ENCODE data around the gene ATAD3B. TPM values are rescaled to one million over a fixed set of nuclear protein-coding genes. Genes with fewer than 3 reads are reported as not detected.
"Not testable (repeated sequence)": the region's sequence is repeated elsewhere in the genome, so short reads cannot be mapped to it uniquely, and the experiment has no call there.

ATAD3B gene
- total RNA-seq, 1 experiment from 2014 or later, result 13.9 TPM

DNA sequence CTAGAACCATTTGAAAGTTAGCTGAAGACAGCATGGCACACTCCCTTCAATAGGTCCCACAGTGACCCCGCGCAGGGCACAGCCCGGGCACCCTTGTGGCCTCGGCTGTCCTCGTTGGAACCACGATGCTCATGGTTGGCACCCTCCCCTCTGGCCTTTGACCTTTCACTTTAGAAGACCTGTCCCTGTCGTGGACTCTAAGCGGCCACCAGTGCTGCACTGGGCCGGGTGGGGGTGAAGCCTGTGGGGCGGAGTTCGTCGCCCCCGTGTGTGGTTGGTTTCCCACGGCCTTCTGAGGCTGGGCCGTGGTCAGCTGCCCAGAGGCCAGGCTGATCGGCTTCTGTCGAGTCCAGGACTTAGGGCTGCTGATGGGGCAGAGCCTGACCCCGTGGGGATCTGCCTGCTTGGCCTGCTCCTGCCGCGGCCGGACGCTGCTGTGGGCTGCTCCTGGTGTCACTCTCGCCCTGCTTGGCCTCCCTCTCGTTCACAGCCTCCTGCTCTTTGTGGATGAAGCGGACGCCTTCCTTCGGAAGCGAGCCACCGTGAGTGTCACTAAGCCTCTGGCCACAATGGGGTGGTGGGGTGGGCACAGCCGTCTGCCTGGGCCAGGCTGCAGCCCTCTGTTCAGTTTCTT is 53.3 kb downstream of the ATAD3B start:
- H2AFZ ChIP-seq (ENCODE audit: low read length); H3K4me2 ChIP-seq (ENCODE audit: low read depth, low read length, poor library complexity, severe bottlenecking); H3K79me2 ChIP-seq (ENCODE audit: low read length); H3K4me1 ChIP-seq (ENCODE audit: low read length); H4K20me1 ChIP-seq (ENCODE audit: insufficient read depth, low read depth, low read length); H3K9me3 ChIP-seq (ENCODE audit: low read length); H3K36me3 ChIP-seq (ENCODE audit: insufficient read depth, low read length); H3K27me3 ChIP-seq (ENCODE audit: low read length); H3K27ac ChIP-seq (ENCODE audit: low read length); H3K9ac ChIP-seq (ENCODE audit: low read length); H3K4me3 ChIP-seq (ENCODE audit: low read length); DNase-seq; H3K9me2 ChIP-seq (replicated peaks; ENCODE audit: insufficient read depth, low read length): not testable (repeated sequence)

DNA sequence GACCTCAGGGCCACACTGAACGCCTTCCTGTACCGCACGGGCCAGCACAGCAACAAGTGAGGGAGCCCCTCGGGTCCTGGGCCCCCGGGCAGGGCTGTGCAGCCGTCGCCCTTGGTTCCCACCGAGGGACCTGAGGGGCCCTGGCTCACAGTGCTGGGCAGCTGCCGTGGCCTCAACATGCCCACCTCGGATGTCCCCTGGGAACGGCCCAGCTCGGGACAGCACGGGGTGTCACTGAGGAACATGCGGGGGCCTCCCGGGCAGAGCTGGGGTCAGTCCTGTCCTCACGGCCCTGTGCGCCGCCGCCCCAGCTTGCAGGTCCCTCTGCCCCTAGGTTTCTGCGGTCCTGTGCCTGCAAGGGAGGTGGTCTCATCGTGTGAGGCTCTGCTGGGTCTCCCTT is 54.9 kb downstream of the ATAD3B start:
- not testable (repeated sequence) for H3K4me2 ChIP-seq (ENCODE audit: low read depth, low read length, poor library complexity, severe bottlenecking); H3K9me3 ChIP-seq (ENCODE audit: low read length); H4K20me1 ChIP-seq (ENCODE audit: insufficient read depth, low read depth, low read length); DNase-seq; H3K27me3 ChIP-seq (ENCODE audit: low read length); H3K4me1 ChIP-seq (ENCODE audit: low read length); H3K4me3 ChIP-seq (ENCODE audit: low read length); H3K9me2 ChIP-seq (replicated peaks; ENCODE audit: insufficient read depth, low read length); H3K9ac ChIP-seq (ENCODE audit: low read length); H2AFZ ChIP-seq (ENCODE audit: low read length); H3K27ac ChIP-seq (ENCODE audit: low read length); H3K79me2 ChIP-seq (ENCODE audit: low read length)
- peaks cover 18% of the 10 kb centered on the region for H3K36me3 ChIP-seq (ENCODE audit: insufficient read depth, low read length)

DNA sequence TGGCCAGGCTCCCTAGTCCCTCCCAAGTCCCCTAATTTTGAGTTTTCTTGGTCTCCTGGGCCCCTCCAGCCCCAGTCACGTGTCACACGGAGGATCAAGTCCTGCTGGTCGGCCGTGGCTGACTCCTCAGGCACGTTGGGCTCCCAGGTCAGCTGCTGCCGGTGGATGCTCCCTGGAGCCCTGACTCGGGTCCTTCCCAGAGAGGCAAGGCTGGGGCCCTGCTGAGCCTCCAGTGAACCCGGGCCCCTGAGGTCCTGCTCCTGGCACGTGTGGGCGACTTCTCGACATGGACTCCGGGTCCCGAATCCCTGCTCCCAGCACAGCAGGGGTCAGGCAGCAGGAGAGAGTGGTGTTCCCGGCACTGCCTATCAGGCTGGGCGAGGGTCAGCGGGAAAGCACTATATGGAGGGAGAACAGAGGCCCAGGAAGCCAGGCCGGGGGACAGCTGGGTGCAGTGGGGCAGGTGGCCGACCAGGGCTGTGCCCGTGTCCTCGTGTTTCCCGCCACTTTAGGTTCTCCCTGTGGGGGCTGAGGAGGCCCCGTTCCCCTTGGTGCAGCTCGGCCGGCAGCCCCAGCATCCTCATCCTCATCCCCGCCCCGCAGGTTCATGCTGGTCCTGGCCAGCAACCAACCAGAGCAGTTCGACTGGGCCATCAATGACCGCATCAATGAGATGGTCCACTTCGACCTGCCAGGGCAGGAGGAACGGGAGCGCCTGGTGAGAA is 55.7 kb downstream of the ATAD3B start:
- Histone ChIP-seq H4K20me1 (ENCODE audit: insufficient read depth, low read depth, low read length) (no peaks in the 10 kb centered on the region), H3K4me2 (ENCODE audit: low read depth, low read length, poor library complexity, severe bottlenecking) (no peak overlapping the region), H3K4me3 (ENCODE audit: low read length) (no peak overlapping the region), H3K9me3 (ENCODE audit: low read length) (no peaks in the 10 kb centered on the region; the same call in 1 of the 2 replicates), H2AFZ (ENCODE audit: low read length) (no peak overlapping the region), H3K9ac (ENCODE audit: low read length) (no peak overlapping the region), H3K4me1 (ENCODE audit: low read length) (no peaks in the 10 kb centered on the region), H3K36me3 (ENCODE audit: insufficient read depth, low read length) (peaks cover 21% of the 10 kb centered on the region), H3K27ac (ENCODE audit: low read length) (no peak overlapping the region), H3K9me2 (replicated peaks; ENCODE audit: insufficient read depth, low read length) (no peaks in the 10 kb centered on the region), H3K79me2 (ENCODE audit: low read length) (peaks cover 2% of the 10 kb centered on the region; the same call in 1 of the 2 replicates), H3K27me3 (ENCODE audit: low read length) (no peaks in the 10 kb centered on the region)
- DNase-seq, result no peak

DNA sequence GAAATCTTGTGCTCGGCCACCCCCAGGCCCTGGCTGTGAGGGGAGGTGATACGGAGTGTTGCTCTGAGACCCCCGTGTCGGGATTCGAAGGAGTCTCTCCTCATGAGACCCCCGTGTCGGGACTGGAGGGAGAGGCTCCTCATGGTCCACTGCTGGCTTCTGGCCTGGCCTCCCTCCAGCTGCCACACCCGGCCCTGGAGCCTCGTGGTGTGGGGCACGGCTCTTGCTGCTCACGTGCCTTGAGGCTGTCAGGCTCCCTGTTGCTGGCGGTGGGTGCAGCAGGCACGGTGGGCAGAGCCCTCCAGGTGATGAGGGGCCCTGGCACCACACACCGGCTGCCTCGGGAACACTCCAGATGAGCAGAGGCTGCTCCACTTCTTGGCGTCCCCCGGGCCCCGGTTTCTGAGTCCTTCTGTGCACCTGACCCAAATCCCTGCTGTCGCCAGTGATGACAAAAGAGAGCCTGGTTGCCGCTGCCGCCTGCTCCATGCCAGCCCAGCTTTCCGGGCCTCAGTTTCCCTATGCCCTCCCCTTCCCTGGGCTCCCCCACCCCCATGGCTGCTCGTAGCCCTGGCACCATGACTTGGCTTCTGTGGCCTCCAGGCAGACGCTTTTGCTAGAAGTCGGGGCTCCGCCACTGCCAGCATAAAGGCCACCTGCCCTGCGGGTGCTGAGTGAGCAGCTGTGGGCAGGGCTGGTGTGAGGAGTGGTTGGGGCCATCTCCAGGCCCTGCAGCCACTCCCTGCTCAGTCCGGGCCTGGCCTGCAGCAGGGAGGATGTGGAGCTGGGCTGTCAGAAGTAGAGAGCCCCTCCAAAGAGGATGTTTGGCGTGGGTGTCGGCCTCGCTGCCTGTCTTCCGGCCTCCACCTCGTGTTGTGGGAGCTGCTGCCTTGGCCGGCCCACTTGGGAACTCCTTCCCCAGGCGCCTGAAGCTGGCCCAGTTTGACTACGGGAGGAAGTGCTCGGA is 57.0 kb downstream of the ATAD3B start:
- Histone ChIP-seq H3K9ac (ENCODE audit: low read length) (no peak overlapping the region), H3K4me1 (ENCODE audit: low read length) (no peaks in the 10 kb centered on the region), H3K4me3 (ENCODE audit: low read length) (no peak overlapping the region), H3K27me3 (ENCODE audit: low read length) (no peaks in the 10 kb centered on the region), H4K20me1 (ENCODE audit: insufficient read depth, low read depth, low read length) (no peaks in the 10 kb centered on the region), H3K9me3 (ENCODE audit: low read length) (no peaks in the 10 kb centered on the region; the same call in 1 of the 2 replicates), H3K27ac (ENCODE audit: low read length) (no peak overlapping the region), H3K79me2 (ENCODE audit: low read length) (peaks cover 2% of the 10 kb centered on the region; the same call in 1 of the 2 replicates), H3K9me2 (replicated peaks; ENCODE audit: insufficient read depth, low read length) (no peaks in the 10 kb centered on the region), H3K4me2 (ENCODE audit: low read depth, low read length, poor library complexity, severe bottlenecking) (no peak overlapping the region), H3K36me3 (ENCODE audit: insufficient read depth, low read length) (peaks cover 21% of the 10 kb centered on the region), H2AFZ (ENCODE audit: low read length) (no peak overlapping the region)
- no peak for DNase-seq

DNA sequence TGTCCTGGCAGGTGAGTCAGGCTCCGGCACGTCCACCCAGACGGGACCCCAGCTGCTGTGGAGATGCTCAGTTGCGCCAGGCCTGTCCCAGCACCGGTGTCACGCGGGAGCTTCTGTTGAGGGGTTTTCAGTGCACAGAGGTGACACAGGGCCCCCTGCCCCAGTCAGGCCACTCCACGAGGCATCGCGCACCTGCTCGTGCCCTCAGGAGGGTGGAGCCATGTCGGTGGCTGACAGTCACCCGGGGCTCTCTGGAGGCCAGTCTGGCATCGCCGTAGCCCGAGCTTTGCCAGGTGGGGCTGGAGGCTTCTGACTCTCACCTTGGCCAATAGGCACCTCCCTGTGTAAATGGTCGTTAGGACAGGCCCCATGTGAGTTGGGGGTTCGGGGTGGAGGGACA is 57.8 kb downstream of the ATAD3B start:
- DNase-seq, result no peak
- no peak overlapping the region for H3K9ac ChIP-seq (ENCODE audit: low read length)

DNA sequence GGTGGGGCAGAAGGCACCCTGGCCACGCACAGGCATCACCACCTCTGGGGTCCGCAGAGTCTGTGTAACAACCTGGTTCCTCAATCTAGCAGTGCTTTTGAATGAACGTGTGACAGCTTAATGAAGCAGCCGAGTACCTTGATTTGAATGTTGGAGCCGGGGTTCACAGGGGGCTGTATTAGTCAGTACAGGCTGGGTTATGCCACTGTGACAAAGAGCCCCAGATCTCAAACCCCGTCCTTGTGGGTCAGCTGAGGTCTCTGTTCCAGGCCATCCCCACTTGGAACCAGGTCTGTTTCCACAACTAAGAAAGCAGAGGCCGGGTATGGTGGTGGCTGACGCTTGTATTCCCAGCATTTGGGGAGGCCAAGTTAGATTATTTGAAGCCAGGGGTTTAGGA is 58.4 kb downstream of the ATAD3B start:
- Histone ChIP-seq H3K36me3 (ENCODE audit: insufficient read depth, low read length) (peaks cover 21% of the 10 kb centered on the region), H4K20me1 (ENCODE audit: insufficient read depth, low read depth, low read length) (no peaks in the 10 kb centered on the region), H3K9me2 (replicated peaks; ENCODE audit: insufficient read depth, low read length) (no peaks in the 10 kb centered on the region), H3K9me3 (ENCODE audit: low read length) (no peaks in the 10 kb centered on the region; the same call in 1 of the 2 replicates), H3K4me2 (ENCODE audit: low read depth, low read length, poor library complexity, severe bottlenecking) (no peak overlapping the region), H3K4me3 (ENCODE audit: low read length) (no peak overlapping the region), H3K79me2 (ENCODE audit: low read length) (peaks cover 2% of the 10 kb centered on the region; the same call in 1 of the 2 replicates), H3K27ac (ENCODE audit: low read length) (no peak overlapping the region), H3K9ac (ENCODE audit: low read length) (no peak overlapping the region), H3K27me3 (ENCODE audit: low read length) (no peaks in the 10 kb centered on the region), H2AFZ (ENCODE audit: low read length) (no peak overlapping the region), H3K4me1 (ENCODE audit: low read length) (no peaks in the 10 kb centered on the region)
- no peak for DNase-seq

More for the DNA sequence above, 57.8 kb downstream of the ATAD3B start:
- H3K4me2 ChIP-seq (ENCODE audit: low read depth, low read length, poor library complexity, severe bottlenecking), result no peak overlapping the region
- no peaks in the 10 kb centered on the region; the same call in 1 of the 2 replicates for H3K9me3 ChIP-seq (ENCODE audit: low read length)
- no peak overlapping the region for H3K27ac ChIP-seq (ENCODE audit: low read length)
- no peaks in the 10 kb centered on the region for H3K4me1 ChIP-seq (ENCODE audit: low read length)
- H3K9me2 ChIP-seq (replicated peaks; ENCODE audit: insufficient read depth, low read length), result no peaks in the 10 kb centered on the region
- no peaks in the 10 kb centered on the region for H3K27me3 ChIP-seq (ENCODE audit: low read length)
- H4K20me1 ChIP-seq (ENCODE audit: insufficient read depth, low read depth, low read length), result no peaks in the 10 kb centered on the region
- H3K36me3 ChIP-seq (ENCODE audit: insufficient read depth, low read length), result peaks cover 21% of the 10 kb centered on the region
- H3K4me3 ChIP-seq (ENCODE audit: low read length), result no peak overlapping the region
- H3K79me2 ChIP-seq (ENCODE audit: low read length), result peaks cover 2% of the 10 kb centered on the region; the same call in 1 of the 2 replicates
- H2AFZ ChIP-seq (ENCODE audit: low read length), result no peak overlapping the region

DNA sequence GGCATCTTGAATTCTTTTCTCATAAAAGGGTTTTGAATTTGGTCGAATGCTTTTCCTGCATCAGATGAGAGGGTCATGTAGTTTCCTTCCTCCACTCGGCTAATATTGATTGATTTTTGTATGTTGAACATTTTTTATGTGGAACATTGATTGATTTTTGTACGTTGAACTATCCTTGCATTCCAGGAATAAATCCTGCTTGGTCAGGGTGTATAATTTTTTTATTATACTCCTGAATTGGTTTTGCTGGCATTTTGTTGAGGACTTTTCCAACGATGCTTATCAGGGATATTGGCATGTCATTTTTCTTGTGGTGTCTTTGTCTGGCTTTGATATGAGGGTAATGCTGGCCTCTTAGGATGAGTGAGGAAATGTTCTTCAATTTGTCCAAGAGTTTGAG is 60.4 kb downstream of the ATAD3B start:
- H3K9ac ChIP-seq (ENCODE audit: low read length), result no peak overlapping the region
- no peak overlapping the region for H3K27ac ChIP-seq (ENCODE audit: low read length)
- no peaks in the 10 kb centered on the region for H4K20me1 ChIP-seq (ENCODE audit: insufficient read depth, low read depth, low read length)
- H3K9me3 ChIP-seq (ENCODE audit: low read length), result no peaks in the 10 kb centered on the region; the same call in 1 of the 2 replicates
- no peaks in the 10 kb centered on the region for H3K4me1 ChIP-seq (ENCODE audit: low read length)
- no peak overlapping the region for H3K4me2 ChIP-seq (ENCODE audit: low read depth, low read length, poor library complexity, severe bottlenecking)
- no peaks in the 10 kb centered on the region for H3K9me2 ChIP-seq (replicated peaks; ENCODE audit: insufficient read depth, low read length)
- no peak for DNase-seq
- H3K36me3 ChIP-seq (ENCODE audit: insufficient read depth, low read length), result peaks cover 21% of the 10 kb centered on the region
- H3K79me2 ChIP-seq (ENCODE audit: low read length), result peaks cover 2% of the 10 kb centered on the region; the same call in 1 of the 2 replicates
- H2AFZ ChIP-seq (ENCODE audit: low read length), result no peak overlapping the region
- no peaks in the 10 kb centered on the region for H3K27me3 ChIP-seq (ENCODE audit: low read length)
- H3K4me3 ChIP-seq (ENCODE audit: low read length), result no peak overlapping the region
